ENCODE data around the gene KIAA1328.

DNA sequence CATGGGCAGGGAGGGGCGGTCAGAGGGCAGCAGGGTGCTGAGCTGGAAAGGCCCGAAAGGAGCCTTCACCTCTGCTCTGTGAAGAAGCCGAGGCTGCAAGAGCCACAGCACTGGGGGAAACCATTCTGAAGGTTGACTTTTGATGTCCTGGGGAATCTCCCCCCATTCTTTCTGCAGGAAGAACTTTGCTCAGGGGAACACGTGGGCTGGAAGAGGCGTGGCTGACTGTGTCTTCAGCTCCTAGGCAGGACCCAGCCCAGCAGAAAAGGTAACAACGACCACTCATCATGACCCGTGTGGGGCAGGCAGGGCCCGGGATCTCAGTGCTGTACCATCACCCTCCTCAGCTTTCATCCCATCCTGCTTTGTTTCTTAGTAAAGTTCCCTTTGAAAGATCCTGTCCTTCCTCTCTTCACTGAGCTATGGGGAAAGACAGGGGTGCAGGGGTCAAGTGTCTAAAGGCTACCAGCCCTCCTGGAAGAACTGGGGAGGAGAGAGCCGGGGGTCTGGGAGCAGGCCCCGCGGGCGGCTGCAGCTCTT is 424.0 kb downstream of the KIAA1328 start:
- TF ChIP-seq, protein P1, sequence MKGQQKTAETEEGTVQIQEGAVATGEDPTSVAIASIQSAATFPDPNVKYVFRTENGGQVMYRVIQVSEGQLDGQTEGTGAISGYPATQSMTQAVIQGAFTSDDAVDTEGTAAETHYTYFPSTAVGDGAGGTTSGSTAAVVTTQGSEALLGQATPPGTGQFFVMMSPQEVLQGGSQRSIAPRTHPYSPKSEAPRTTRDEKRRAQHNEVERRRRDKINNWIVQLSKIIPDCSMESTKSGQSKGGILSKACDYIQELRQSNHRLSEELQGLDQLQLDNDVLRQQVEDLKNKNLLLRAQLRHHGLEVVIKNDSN (CRISPR knock-in tag; IDR thresholded peaks at IDR 0.05), result no peak
- TF ChIP-seq ZNF274 (IDR thresholded peaks at IDR 0.05; ENCODE audit: borderline replicate concordance, low read depth, low read length) (no peak), SMARCA5 (IDR thresholded peaks at IDR 0.05) (no peak), GTF2F1 (IDR thresholded peaks at IDR 0.05; ENCODE audit: low read depth, low read length) (no peak), ZNF57 (CRISPR knock-in tag; IDR thresholded peaks at IDR 0.05) (no peak)

Measured in K562 (cell line).